WTC11 (cell line): ENCODE data around the gene ALK. TPM values are rescaled to one million over a fixed set of nuclear protein-coding genes. Genes with fewer than 3 reads are reported as not detected.

Source experiments
- ATAC-seq: fragments of 200-7000 bp; cut with Tn5 transposase; 2 replicates; pipeline ENCODE4 v1.10.0; 2021; ENCODE audit warnings: mild to moderate bottlenecking, moderate library complexity
- CTCF ChIA-PET: fragments of 300-600 bp; sonication (Branson Sonifier 250); formaldehyde crosslinking; loops from one replicate; lab custom pipeline; 2021; ENCODE audit warnings: antibody characterized with exemption; lab: Charles Lee
- POLR2A ChIA-PET: fragments of 350-600 bp; sonication (Branson Sonifier 250); formaldehyde crosslinking; loops from one replicate; lab custom pipeline; 2021; ENCODE audit warnings: antibody characterized with exemption; lab: Charles Lee
- DNase-seq: peaks from one replicate; pipeline ENCODE4 v3.0.0; 2021; ENCODE audit warnings: low spot score
- H3K27ac Mint-ChIP-seq: 2 replicates; pipeline ENCODE4 v1.8.0; 2021; ENCODE audit warnings: mixed read lengths
- H3K27me3 Mint-ChIP-seq: 2 replicates; pipeline ENCODE4 v1.8.0; 2021; ENCODE audit warnings: low read depth, mild to moderate bottlenecking, moderate library complexity, mixed read lengths
- H3K36me3 Mint-ChIP-seq: 2 replicates; pipeline ENCODE4 v1.8.0; 2021; ENCODE audit warnings: mixed read lengths
- H3K4me1 Mint-ChIP-seq: 2 replicates; pipeline ENCODE4 v1.8.0; 2022; ENCODE audit warnings: mixed read lengths
- H3K4me3 Mint-ChIP-seq: 2 replicates; pipeline ENCODE4 v1.8.0; 2021; ENCODE audit warnings: mild to moderate bottlenecking, moderate library complexity, mixed read lengths
- H3K9me3 Mint-ChIP-seq: 2 replicates; pipeline ENCODE4 v1.8.0; 2021; ENCODE audit warnings: mixed read lengths
- ATF1 ChIP-seq: sonication (generic); formaldehyde crosslinking; IDR thresholded peaks from 2 replicates; pipeline ENCODE4 v1.8.1; 2023; ENCODE audit warnings: mild to moderate bottlenecking, moderate library complexity, missing genetic modification reagents
- CBFB ChIP-seq: sonication (generic); formaldehyde crosslinking; IDR thresholded peaks from 2 replicates; pipeline ENCODE4 v1.8.1; 2022; ENCODE audit warnings: mild to moderate bottlenecking, low read depth, missing genetic modification reagents
- CREB1 ChIP-seq: sonication (generic); formaldehyde crosslinking; IDR thresholded peaks from 2 replicates; pipeline ENCODE4 v1.8.0; 2023; ENCODE audit warnings: mild to moderate bottlenecking, missing genetic modification reagents
- CREM ChIP-seq: sonication (generic); formaldehyde crosslinking; IDR thresholded peaks from 2 replicates; pipeline ENCODE4 v1.8.1; 2022; ENCODE audit warnings: mild to moderate bottlenecking, missing genetic modification reagents, moderate library complexity
- GRHL2 ChIP-seq: fragments of 250-450 bp; sonication (Bioruptor Pico); IDR thresholded peaks from 2 replicates; pipeline ENCODE4 v1.8.0; 2022; ENCODE audit warnings: mild to moderate bottlenecking, moderate library complexity; ENCODE audit not compliant: insufficient replicate concordance, severe bottlenecking
- GTF2I ChIP-seq: fragments of 250-450 bp; sonication (Bioruptor Pico); conservative IDR thresholded peaks from 2 replicates; pipeline ENCODE4 v1.4.0; 2021; ENCODE audit warnings: mild to moderate bottlenecking
- HMGA2 ChIP-seq: fragments of 250-450 bp; sonication (Bioruptor Pico); IDR thresholded peaks from 2 replicates; pipeline ENCODE4 v1.4.0; 2021; ENCODE audit warnings: mild to moderate bottlenecking, moderate library complexity
- KAT7 ChIP-seq: sonication (generic); formaldehyde crosslinking; IDR thresholded peaks from 2 replicates; pipeline ENCODE4 v1.8.1; 2023; ENCODE audit warnings: missing genetic modification reagents, mild to moderate bottlenecking, borderline replicate concordance
- MXD4 ChIP-seq: fragments of 250-450 bp; sonication (Bioruptor Pico); IDR thresholded peaks from 2 replicates; pipeline ENCODE4 v1.8.0; 2021; ENCODE audit warnings: mild to moderate bottlenecking, moderate library complexity, borderline replicate concordance
- NFATC4 ChIP-seq: fragments of 250-450 bp; sonication (Bioruptor Pico); IDR thresholded peaks from 2 replicates; pipeline ENCODE4 v1.9.0; 2021; ENCODE audit warnings: mild to moderate bottlenecking
- NR3C1 ChIP-seq: sonication (generic); formaldehyde crosslinking; conservative IDR thresholded peaks from 2 replicates; pipeline ENCODE4 v1.8.1; 2023; ENCODE audit warnings: low read depth, mild to moderate bottlenecking, missing genetic modification reagents
- RELA ChIP-seq: sonication (generic); formaldehyde crosslinking; IDR thresholded peaks from 2 replicates; pipeline ENCODE4 v1.8.1; 2022; ENCODE audit warnings: missing genetic modification reagents, mild to moderate bottlenecking, borderline replicate concordance
- RORB ChIP-seq: fragments of 250-450 bp; sonication (Bioruptor Pico); IDR thresholded peaks from 2 replicates; pipeline ENCODE4 v1.9.0; 2021; ENCODE audit warnings: mild to moderate bottlenecking
- SMAD3 ChIP-seq: sonication (generic); formaldehyde crosslinking; IDR thresholded peaks from 2 replicates; pipeline ENCODE4 v1.8.0; 2022; ENCODE audit warnings: missing genetic modification reagents, mild to moderate bottlenecking, borderline replicate concordance
- SOX15 ChIP-seq: fragments of 250-450 bp; sonication (Bioruptor Pico); IDR thresholded peaks from 2 replicates; pipeline ENCODE4 v1.9.0; 2021; ENCODE audit warnings: mild to moderate bottlenecking
- TEAD1 ChIP-seq: sonication (generic); formaldehyde crosslinking; IDR thresholded peaks from 2 replicates; pipeline ENCODE4 v1.8.0; 2022; ENCODE audit warnings: mild to moderate bottlenecking, missing genetic modification reagents
- TP53 ChIP-seq: sonication (generic); formaldehyde crosslinking; IDR thresholded peaks from 2 replicates; pipeline ENCODE4 v1.8.1; 2023; ENCODE audit warnings: mild to moderate bottlenecking, missing genetic modification reagents
- ZNF121 ChIP-seq: sonication (generic); formaldehyde crosslinking; IDR thresholded peaks from 2 replicates; pipeline ENCODE4 v1.8.0; 2023; ENCODE audit warnings: missing genetic modification reagents
- ZNF138 ChIP-seq: sonication (generic); formaldehyde crosslinking; conservative IDR thresholded peaks from 2 replicates; pipeline ENCODE4 v1.8.1; 2022; ENCODE audit warnings: mild to moderate bottlenecking, moderate library complexity, missing genetic modification reagents
- ZNF219 ChIP-seq: sonication (generic); formaldehyde crosslinking; IDR thresholded peaks from 2 replicates; pipeline ENCODE4 v1.8.0; 2023; ENCODE audit warnings: missing genetic modification reagents, mild to moderate bottlenecking, borderline replicate concordance
- total RNA-seq: library from RNA; stranded (reverse); gene quantifications from 3 replicates; pipeline ENCODE4 v1.2.3, GENCODE V29; 2021
- TF ChIP-seq, protein P1 (sequence below): fragments of 250-450 bp; sonication (Bioruptor Pico); IDR thresholded peaks from 2 replicates; pipeline ENCODE4 v1.9.0; 2021; ENCODE audit warnings: mild to moderate bottlenecking
- TF ChIP-seq, protein P2 (sequence below): fragments of 250-450 bp; sonication (Bioruptor Pico); IDR thresholded peaks from 2 replicates; pipeline ENCODE4 v1.9.0; 2021; ENCODE audit warnings: mild to moderate bottlenecking, borderline replicate concordance
- TF ChIP-seq, protein P3 (sequence below): sonication (generic); formaldehyde crosslinking; IDR thresholded peaks from 2 replicates; pipeline ENCODE4 v1.8.1; 2022; ENCODE audit warnings: mild to moderate bottlenecking, missing genetic modification reagents, moderate library complexity, borderline replicate concordance
- TF ChIP-seq, protein P4 (sequence below): fragments of 250-450 bp; sonication (Bioruptor Pico); IDR thresholded peaks from 2 replicates; pipeline ENCODE4 v1.8.0; 2021; ENCODE audit warnings: mild to moderate bottlenecking
- TF ChIP-seq, protein P5 (sequence below): fragments of 250-450 bp; sonication (Bioruptor Pico); conservative IDR thresholded peaks from 2 replicates; pipeline ENCODE4 v1.9.0; 2021; ENCODE audit warnings: mild to moderate bottlenecking

Gene ALK
- total RNA-seq, 1 experiment from 2014 or later = not detected

DNA sequence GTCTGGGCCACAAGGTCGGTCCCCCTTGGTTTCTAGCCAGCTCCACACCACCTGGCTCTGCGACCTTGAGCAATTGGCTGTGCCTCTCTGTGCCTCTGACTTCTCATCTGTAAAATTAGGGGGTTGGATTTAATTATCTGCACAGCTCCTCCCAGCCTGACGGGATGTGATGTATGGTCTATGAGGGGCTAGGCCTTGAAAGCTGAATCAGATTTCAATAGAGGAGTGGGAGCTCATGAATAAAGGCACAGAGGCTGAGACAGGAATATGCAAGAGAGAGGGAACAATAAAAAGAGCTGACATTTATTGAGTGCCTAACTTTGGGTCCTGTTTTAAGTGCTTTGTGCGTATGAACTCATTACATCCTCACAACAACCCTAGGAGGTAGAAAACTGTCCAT, 104.7 kb downstream of the ALK start:
- no peak overlapping the region for H3K27ac Mint-ChIP-seq
- POLR2A ChIA-PET = no interaction called here

DNA sequence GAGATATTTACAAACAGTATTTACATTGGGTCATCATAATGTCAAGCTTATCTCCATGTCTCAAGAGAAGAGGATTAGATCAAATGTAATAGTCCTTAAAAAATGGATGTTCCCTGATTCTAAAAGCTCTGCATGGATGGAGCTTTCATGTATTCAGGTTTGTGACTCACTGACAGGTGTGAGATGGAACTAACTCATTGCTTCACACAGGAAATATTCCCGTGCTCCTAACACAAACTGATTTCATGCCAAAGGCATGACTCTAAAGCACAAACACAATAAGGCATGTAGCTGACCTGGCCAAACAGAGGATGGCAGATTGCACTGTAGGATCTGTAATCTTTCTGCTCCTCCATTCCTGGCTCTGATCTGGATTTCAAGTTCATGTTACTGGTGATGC, 110.0 kb downstream of the ALK start:
- no peak overlapping the region for H3K4me3 Mint-ChIP-seq
- no peaks in the 10 kb centered on the region for H3K36me3 Mint-ChIP-seq
- POLR2A ChIA-PET = no interaction called here
- DNase-seq (no peak), ATAC-seq (no peak)
- H3K9me3 Mint-ChIP-seq = no peaks in the 10 kb centered on the region
- CTCF ChIA-PET = no interaction called here
- TF ChIP-seq RELA (CRISPR knock-in tag) (no peak), HMGA2 (CRISPR knock-in tag) (no peak), SMAD3 (CRISPR knock-in tag) (no peak), NR3C1 (CRISPR knock-in tag) (no peak), CREM (no peak), RORB (CRISPR knock-in tag) (no peak), GTF2I (CRISPR knock-in tag) (no peak), NFATC4 (CRISPR knock-in tag) (no peak), ZNF121 (CRISPR knock-in tag) (no peak), GRHL2 (CRISPR knock-in tag) (no peak), ZNF219 (CRISPR knock-in tag) (no peak), ZNF138 (CRISPR knock-in tag) (no peak), TP53 (CRISPR knock-in tag) (no peak), CBFB (CRISPR knock-in tag) (no peak), CREB1 (CRISPR knock-in tag) (no peak)
- TF ChIP-seq, protein P1, sequence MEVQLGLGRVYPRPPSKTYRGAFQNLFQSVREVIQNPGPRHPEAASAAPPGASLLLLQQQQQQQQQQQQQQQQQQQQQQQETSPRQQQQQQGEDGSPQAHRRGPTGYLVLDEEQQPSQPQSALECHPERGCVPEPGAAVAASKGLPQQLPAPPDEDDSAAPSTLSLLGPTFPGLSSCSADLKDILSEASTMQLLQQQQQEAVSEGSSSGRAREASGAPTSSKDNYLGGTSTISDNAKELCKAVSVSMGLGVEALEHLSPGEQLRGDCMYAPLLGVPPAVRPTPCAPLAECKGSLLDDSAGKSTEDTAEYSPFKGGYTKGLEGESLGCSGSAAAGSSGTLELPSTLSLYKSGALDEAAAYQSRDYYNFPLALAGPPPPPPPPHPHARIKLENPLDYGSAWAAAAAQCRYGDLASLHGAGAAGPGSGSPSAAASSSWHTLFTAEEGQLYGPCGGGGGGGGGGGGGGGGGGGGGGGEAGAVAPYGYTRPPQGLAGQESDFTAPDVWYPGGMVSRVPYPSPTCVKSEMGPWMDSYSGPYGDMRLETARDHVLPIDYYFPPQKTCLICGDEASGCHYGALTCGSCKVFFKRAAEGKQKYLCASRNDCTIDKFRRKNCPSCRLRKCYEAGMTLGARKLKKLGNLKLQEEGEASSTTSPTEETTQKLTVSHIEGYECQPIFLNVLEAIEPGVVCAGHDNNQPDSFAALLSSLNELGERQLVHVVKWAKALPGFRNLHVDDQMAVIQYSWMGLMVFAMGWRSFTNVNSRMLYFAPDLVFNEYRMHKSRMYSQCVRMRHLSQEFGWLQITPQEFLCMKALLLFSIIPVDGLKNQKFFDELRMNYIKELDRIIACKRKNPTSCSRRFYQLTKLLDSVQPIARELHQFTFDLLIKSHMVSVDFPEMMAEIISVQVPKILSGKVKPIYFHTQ (CRISPR knock-in tag) = no peak
- TF ChIP-seq, protein P2, sequence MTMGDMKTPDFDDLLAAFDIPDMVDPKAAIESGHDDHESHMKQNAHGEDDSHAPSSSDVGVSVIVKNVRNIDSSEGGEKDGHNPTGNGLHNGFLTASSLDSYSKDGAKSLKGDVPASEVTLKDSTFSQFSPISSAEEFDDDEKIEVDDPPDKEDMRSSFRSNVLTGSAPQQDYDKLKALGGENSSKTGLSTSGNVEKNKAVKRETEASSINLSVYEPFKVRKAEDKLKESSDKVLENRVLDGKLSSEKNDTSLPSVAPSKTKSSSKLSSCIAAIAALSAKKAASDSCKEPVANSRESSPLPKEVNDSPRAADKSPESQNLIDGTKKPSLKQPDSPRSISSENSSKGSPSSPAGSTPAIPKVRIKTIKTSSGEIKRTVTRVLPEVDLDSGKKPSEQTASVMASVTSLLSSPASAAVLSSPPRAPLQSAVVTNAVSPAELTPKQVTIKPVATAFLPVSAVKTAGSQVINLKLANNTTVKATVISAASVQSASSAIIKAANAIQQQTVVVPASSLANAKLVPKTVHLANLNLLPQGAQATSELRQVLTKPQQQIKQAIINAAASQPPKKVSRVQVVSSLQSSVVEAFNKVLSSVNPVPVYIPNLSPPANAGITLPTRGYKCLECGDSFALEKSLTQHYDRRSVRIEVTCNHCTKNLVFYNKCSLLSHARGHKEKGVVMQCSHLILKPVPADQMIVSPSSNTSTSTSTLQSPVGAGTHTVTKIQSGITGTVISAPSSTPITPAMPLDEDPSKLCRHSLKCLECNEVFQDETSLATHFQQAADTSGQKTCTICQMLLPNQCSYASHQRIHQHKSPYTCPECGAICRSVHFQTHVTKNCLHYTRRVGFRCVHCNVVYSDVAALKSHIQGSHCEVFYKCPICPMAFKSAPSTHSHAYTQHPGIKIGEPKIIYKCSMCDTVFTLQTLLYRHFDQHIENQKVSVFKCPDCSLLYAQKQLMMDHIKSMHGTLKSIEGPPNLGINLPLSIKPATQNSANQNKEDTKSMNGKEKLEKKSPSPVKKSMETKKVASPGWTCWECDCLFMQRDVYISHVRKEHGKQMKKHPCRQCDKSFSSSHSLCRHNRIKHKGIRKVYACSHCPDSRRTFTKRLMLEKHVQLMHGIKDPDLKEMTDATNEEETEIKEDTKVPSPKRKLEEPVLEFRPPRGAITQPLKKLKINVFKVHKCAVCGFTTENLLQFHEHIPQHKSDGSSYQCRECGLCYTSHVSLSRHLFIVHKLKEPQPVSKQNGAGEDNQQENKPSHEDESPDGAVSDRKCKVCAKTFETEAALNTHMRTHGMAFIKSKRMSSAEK (CRISPR knock-in tag) = no peak
- TF ChIP-seq, protein P3, sequence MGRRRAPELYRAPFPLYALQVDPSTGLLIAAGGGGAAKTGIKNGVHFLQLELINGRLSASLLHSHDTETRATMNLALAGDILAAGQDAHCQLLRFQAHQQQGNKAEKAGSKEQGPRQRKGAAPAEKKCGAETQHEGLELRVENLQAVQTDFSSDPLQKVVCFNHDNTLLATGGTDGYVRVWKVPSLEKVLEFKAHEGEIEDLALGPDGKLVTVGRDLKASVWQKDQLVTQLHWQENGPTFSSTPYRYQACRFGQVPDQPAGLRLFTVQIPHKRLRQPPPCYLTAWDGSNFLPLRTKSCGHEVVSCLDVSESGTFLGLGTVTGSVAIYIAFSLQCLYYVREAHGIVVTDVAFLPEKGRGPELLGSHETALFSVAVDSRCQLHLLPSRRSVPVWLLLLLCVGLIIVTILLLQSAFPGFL = no peak
- peaks cover 10% of the 10 kb centered on the region for H3K4me1 Mint-ChIP-seq
- H3K27me3 Mint-ChIP-seq = no peaks in the 10 kb centered on the region
- no peak overlapping the region for H3K27ac Mint-ChIP-seq

More for the DNA sequence above, 104.7 kb downstream of the ALK start:
- Mint-ChIP-seq H3K27me3 (no peaks in the 10 kb centered on the region), H3K4me3 (no peak overlapping the region), H3K36me3 (no peaks in the 10 kb centered on the region), H3K4me1 (peaks cover 21% of the 10 kb centered on the region), H3K9me3 (0 out of 2 replicates have a peak, but pooled peaks cover 6% of the 10 kb centered on the region)
- ATAC-seq (no peak), DNase-seq (no peak)
- TF ChIP-seq SOX15 (CRISPR knock-in tag) (no peak), TEAD1 (CRISPR knock-in tag) (no peak), KAT7 (no peak), GRHL2 (CRISPR knock-in tag) (no peak), MXD4 (CRISPR knock-in tag) (no peak), ATF1 (CRISPR knock-in tag) (no peak)
- TF ChIP-seq, protein P4, sequence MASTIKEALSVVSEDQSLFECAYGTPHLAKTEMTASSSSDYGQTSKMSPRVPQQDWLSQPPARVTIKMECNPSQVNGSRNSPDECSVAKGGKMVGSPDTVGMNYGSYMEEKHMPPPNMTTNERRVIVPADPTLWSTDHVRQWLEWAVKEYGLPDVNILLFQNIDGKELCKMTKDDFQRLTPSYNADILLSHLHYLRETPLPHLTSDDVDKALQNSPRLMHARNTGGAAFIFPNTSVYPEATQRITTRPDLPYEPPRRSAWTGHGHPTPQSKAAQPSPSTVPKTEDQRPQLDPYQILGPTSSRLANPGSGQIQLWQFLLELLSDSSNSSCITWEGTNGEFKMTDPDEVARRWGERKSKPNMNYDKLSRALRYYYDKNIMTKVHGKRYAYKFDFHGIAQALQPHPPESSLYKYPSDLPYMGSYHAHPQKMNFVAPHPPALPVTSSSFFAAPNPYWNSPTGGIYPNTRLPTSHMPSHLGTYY (CRISPR knock-in tag) = no peak
- TF ChIP-seq, protein P5, sequence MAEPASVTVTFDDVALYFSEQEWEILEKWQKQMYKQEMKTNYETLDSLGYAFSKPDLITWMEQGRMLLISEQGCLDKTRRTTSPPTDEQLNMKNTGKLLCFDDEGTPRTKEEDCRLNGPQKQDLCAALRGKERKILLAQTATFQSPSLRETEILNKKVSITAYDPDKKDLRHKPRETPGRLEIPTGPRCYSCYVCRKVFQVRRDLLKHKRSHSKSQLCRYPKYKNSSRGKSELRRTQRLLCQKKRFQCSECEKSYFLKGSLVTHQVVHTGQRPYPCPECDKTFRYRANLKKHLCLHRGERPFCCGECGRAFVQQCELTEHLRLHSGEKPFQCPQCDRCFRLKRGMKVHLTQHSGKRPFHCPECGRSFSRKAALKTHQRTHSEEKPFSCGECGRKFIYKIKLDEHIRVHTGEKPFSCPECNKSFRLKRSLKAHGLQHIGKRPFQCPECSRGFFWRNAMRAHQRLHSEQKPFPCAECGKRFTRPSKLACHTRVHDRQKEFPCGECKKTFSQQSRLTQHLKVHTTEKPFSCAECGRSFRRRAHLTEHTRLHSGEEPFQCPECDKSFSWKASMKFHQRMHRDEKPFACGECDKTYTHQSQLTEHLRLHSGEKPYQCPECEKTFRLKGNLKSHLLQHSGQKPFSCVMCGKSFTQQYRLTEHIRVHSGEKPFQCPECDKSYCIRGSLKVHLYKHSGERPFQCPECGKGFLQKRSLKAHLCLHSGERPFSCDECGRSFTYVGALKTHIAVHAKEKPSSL = no peak
- CTCF ChIA-PET = interaction anchor here (2.5 kb wide), 1 partner anchor 578 kb away, joined by 6 read pairs; no protein-coding TSS in a partner anchor
